Body of pancreas (tissue), 4 donors: Measurements from ENCODE around the gene GRM4. TPM values are rescaled to one million over a fixed set of nuclear protein-coding genes. Genes with fewer than 3 reads are reported as not detected.

Experiments
- ATAC-seq: fragments of 150-250 bp; one replicate; pipeline ENCODE4 v1.9.1; 2016
- DNase-seq, 4 donors: peaks; one replicate each; pipeline ENCODE4 v3.0.0-alpha.2; 2019
- H3K27ac ChIP-seq, 4 donors: fragments of 200-600 bp; sonication (generic); 1 replicate in 3 of 4; 2 replicates in 1 of 4; pipeline versions ENCODE4 v1.5.1 to v1.6.1; 2016 to 2019; ENCODE audit warnings: mild to moderate bottlenecking in 1 of 4, mixed read lengths in 1 of 4, moderate library complexity in 1 of 4
- H3K27me3 ChIP-seq, 2 donors: fragments of 200-600 bp; sonication (generic); one replicate each; pipeline ENCODE4 v1.6.0; 2016; ENCODE audit warnings: mild to moderate bottlenecking in 1 of 2
- H3K36me3 ChIP-seq, 2 donors: fragments of 200-600 bp; sonication (generic); replicated peaks in 1 of 2; 2 replicates each; pipeline ENCODE4 v1.5.1; 2016; ENCODE audit warnings: low read depth in 2 of 2; ENCODE audit not compliant: insufficient read depth in 1 of 2
- H3K4me1 ChIP-seq: fragments of 200-600 bp; sonication (generic); one replicate; pipeline ENCODE4 v1.6.0; 2016
- H3K4me3 ChIP-seq, 2 donors: fragments of 200-600 bp; sonication (generic); 1 replicate in 1 of 2; 2 replicates in 1 of 2; pipeline ENCODE4 v1.5.1; 2016 to 2019
- H3K9me3 ChIP-seq, 3 donors: fragments of 200-600 bp; sonication (generic); 1 replicate in 2 of 3; 2 replicates in 1 of 3; pipeline ENCODE4 v1.5.1; 2016
- POLR2A ChIP-seq, 3 donors: fragments of 450-650 bp; IDR thresholded peaks; one replicate each; pipeline ENCODE4 v1.6.1; 2016; ENCODE audit warnings: antibody characterized with exemption in 3 of 3, mild to moderate bottlenecking in 2 of 3
- WGBS, 2 donors: methylation state at CpG; one replicate each; pipeline ENCODE4 v1.1.5; 2017; 5-methylcytosine and 5-hydroxymethylcytosine counted together
- intact Hi-C: fragments of 100-400 bp; cut with DNase I; formaldehyde crosslinking; loops from one replicate; pipeline ENCODE4 v1.15.1; 2023
- total RNA-seq, 2 donors: library from RNA; depleted of rRNA; stranded (reverse); fragments of >200 nt; gene quantifications; one replicate each; pipeline ENCODE4 v1.1.0, GENCODE V29; 2016
- TF ChIP-seq, protein P1 (sequence below), 7 experiments: fragments of 450-650 bp in 4 of 7; fragments of 200-600 bp in 3 of 7; sonication (generic) in 3 of 7; IDR thresholded peaks; one replicate each; pipeline ENCODE4 v1.5.1; 2016 to 2019; ENCODE audit warnings: antibody characterized with exemption in 7 of 7

The GRM4 gene
- total RNA-seq, 2 donors from 2014 or later: 0.33 TPM; not detected in 1

DNA sequence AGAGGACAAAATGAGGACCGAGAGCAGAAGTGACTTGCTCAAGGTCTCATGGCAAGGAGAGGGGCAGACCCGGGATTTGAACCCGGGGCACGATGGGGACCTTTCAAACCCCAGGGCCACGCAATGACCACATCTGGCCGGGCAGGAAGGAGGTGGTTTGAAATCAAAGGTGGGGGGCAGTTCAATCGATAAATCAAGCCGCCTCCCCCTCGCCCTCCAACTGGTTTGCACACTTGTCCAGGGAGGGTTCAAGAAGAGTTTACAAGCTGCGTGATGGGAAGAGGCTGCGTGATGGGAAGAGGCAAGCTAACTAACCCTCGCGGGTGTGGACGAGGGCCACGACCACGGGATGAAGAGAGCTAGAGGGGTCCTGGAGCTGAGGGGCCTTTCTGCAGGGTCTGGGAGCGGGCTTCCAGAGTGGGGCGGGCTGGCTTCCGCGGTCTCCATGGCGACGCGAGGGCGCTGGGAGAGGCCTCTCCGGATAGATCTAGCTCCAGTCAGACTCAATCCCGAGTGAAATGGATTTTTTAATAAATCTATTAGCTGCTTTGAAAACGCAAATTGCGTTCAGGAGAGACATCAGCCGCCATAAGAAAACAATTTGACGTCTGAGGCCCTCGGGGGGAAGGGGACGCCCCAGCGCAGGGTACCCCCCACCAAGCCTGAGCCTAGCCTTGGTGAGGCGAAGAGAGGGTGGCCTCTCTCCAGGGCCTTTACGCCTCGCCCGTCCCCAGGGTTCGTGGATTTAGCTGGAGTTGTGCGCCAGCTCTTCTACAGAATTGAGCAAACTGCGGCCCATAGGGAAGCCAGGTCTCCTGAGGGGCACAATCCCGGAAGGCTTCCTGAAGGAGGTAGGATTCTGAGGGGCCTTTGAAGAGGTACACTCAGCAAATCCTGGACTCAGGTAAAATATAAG is 143.9 kb downstream of the GRM4 start:
- no peak overlapping the region for H3K4me3 ChIP-seq

DNA sequence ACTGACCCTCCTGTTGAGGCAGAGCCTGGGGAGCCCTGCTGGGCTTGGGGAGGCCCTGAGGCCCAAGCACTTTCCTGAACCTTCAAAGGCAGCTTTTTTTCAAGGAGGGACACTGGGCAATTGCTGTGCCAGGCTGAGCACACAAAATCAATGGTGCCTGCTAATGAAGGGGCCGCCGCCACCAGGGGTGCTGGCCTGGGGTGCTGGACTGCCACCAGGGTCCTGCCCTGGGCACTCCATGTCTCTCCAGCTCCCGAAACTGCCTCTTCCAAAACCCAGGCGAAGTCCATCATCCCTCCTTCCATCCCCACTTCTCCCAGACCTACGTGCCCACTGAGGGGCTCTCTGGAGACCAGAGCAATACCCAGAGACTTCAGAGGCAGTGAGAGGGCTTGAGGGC is 145.6 kb downstream of the GRM4 start:
- ATAC-seq (no peak), DNase-seq (no peak)
- WGBS, 2 donors: 68 to 82% methylated on average over 2 to 5 of the region's 5 CpGs
- no peaks in the 10 kb centered on the region for H3K4me1 ChIP-seq
- H3K36me3 ChIP-seq: no peaks in the 10 kb centered on the region
- H3K4me3 ChIP-seq: no peak overlapping the region
- H3K27ac ChIP-seq: no peak overlapping the region
- intact Hi-C loops: no loop called here
- TF ChIP-seq POLR2A (IDR thresholded peaks at IDR 0.05): no peak
- TF ChIP-seq, protein P1, sequence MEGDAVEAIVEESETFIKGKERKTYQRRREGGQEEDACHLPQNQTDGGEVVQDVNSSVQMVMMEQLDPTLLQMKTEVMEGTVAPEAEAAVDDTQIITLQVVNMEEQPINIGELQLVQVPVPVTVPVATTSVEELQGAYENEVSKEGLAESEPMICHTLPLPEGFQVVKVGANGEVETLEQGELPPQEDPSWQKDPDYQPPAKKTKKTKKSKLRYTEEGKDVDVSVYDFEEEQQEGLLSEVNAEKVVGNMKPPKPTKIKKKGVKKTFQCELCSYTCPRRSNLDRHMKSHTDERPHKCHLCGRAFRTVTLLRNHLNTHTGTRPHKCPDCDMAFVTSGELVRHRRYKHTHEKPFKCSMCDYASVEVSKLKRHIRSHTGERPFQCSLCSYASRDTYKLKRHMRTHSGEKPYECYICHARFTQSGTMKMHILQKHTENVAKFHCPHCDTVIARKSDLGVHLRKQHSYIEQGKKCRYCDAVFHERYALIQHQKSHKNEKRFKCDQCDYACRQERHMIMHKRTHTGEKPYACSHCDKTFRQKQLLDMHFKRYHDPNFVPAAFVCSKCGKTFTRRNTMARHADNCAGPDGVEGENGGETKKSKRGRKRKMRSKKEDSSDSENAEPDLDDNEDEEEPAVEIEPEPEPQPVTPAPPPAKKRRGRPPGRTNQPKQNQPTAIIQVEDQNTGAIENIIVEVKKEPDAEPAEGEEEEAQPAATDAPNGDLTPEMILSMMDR (IDR thresholded peaks at IDR 0.05): no peak
- H3K27me3 ChIP-seq: no peaks in the 10 kb centered on the region
- no peaks in the 10 kb centered on the region for H3K9me3 ChIP-seq

More for the DNA sequence above, 143.9 kb downstream of the GRM4 start:
- no peaks in the 10 kb centered on the region for H3K36me3 ChIP-seq
- no peak for DNase-seq
- no peaks in the 10 kb centered on the region for H3K27me3 ChIP-seq
- H3K4me1 ChIP-seq: no peaks in the 10 kb centered on the region
- WGBS, 2 donors: 56 to 63% methylated on average over 29 to 41 of the region's 41 CpGs
- intact Hi-C loops: no loop called here
- no peaks in the 10 kb centered on the region for H3K9me3 ChIP-seq
- no peak for ATAC-seq
- H3K27ac ChIP-seq: no peak overlapping the region
- TF ChIP-seq POLR2A (IDR thresholded peaks at IDR 0.05): no peak
- TF ChIP-seq, protein P1 (IDR thresholded peaks at IDR 0.05): no peak

DNA sequence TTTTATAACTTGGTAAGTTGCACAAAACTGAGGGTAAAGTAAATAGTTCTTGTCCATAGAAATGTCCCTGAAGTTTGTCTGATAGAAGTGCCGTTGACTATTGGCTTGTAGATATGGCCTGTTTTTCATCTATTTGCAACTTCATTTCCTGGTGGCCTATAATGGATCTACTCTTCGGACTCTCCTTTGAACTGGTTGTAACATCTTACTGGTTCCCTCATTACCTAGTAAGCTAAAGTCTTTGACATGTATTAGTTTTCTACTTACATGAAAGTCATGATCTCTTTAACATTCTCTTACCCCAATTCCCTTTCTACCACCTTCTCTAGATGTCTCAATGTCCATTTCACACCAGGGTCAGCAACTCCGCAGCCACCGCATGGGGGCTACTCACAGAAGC is 146.3 kb downstream of the GRM4 start:
- WGBS, 2 donors: 67 to 79% methylated on average over 4 of the region's 4 CpGs

DNA sequence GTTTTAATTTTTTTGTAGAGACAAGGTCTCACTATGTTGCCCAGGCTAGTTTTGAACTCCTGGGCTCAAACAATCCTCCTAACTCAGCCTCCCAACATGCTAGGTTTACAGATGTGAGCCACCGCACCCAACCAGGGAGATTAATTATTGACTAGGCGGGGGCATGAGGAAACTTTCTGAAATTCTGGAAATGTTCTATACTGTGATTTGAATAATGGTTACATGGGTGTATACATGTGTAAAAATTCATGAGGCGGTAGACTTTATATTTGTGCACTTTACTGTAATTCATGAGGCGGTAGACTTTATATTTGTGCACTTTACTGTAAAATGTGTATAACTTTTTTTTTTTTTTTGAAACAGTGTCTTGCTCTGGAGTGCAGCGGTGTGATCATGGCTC is 147.2 kb downstream of the GRM4 start:
- no peak overlapping the region for H3K27ac ChIP-seq
- H3K9me3 ChIP-seq: no peaks in the 10 kb centered on the region
- DNase-seq (no peak), ATAC-seq (no peak)
- 94 to 95% methylated on average over 5 of the region's 5 CpGs for WGBS, 2 donors
- no peak overlapping the region for H3K4me3 ChIP-seq
- no peaks in the 10 kb centered on the region for H3K27me3 ChIP-seq
- no peaks in the 10 kb centered on the region for H3K4me1 ChIP-seq
- no peak for TF ChIP-seq POLR2A (IDR thresholded peaks at IDR 0.05)
- TF ChIP-seq, protein P1 (IDR thresholded peaks at IDR 0.05): no peak
- intact Hi-C loops: no loop called here
- no peaks in the 10 kb centered on the region for H3K36me3 ChIP-seq

More for the DNA sequence above, 146.3 kb downstream of the GRM4 start:
- Histone ChIP-seq H3K27ac (no peak overlapping the region), H3K4me3 (no peak overlapping the region), H3K9me3 (no peaks in the 10 kb centered on the region), H3K27me3 (no peaks in the 10 kb centered on the region), H3K36me3 (no peaks in the 10 kb centered on the region), H3K4me1 (no peaks in the 10 kb centered on the region)
- no peak for DNase-seq
- intact Hi-C loops: no loop called here
- TF ChIP-seq POLR2A (IDR thresholded peaks at IDR 0.05): no peak
- TF ChIP-seq, protein P1 (IDR thresholded peaks at IDR 0.05): no peak
- no peak for ATAC-seq
